ENCODE measurements around the gene ZBTB5. TPM values are rescaled to one million over a fixed set of nuclear protein-coding genes. Genes with fewer than 3 reads are reported as not detected.

ZBTB5 gene
- total RNA-seq, 4 donors from 2014 or later: 15.0 to 23.3 (median 20.5) TPM

- H3K9me3 ChIP-seq: no peaks in the 10 kb centered on the region
- TF ChIP-seq CTCF (IDR thresholded peaks at IDR 0.05) (no peak), POLR2A (IDR thresholded peaks at IDR 0.05) (no peak)
- H3K27me3 ChIP-seq: no peaks in the 10 kb centered on the region
- no peak for DNase-seq
- H3K4me1 ChIP-seq: peaks cover 13 to 69% (median 24%) of the 10 kb centered on the region in 3 donors
- WGBS, 2 donors: 71 to 91% methylated on average over 1 of the region's 1 CpG
- H3K4me3 ChIP-seq: no peak overlapping the region
- intact Hi-C loops (cut with DNase I): no loop called here
- H3K36me3 ChIP-seq: peaks cover 0 to 35% (median 0%) of the 10 kb centered on the region in 3 donors
- H3K27ac ChIP-seq: peak overlapping the region in 2 of 4 donors; percentile 64
Measured at GRCh38 chr9:37452611-37453010, 12.6 kb downstream of the ZBTB5 start.

GRCh38 chr9:37451628-37452027, 13.6 kb downstream of the ZBTB5 start:
- Histone ChIP-seq H3K9me3 (no peaks in the 10 kb centered on the region), H3K36me3 (peaks cover 0 to 35% (median 0%) of the 10 kb centered on the region in 3 donors), H3K27ac (peak overlapping the region in 2 of 4 donors; percentile 64), H3K4me1 (peaks cover 9 to 69% (median 20%) of the 10 kb centered on the region in 3 donors), H3K4me3 (no peak overlapping the region), H3K27me3 (no peaks in the 10 kb centered on the region)
- TF ChIP-seq POLR2A (IDR thresholded peaks at IDR 0.05) (no peak), CTCF (IDR thresholded peaks at IDR 0.05) (no peak)
- intact Hi-C loops (cut with DNase I): no loop called here
- 57 to 80% methylated on average over 3 of the region's 3 CpGs for WGBS, 2 donors
- DNase-seq: no peak

GRCh38 chr9:37449862-37450632, 15.2 kb downstream of the ZBTB5 start:
- H3K27ac ChIP-seq: no peak overlapping the region
- TF ChIP-seq CTCF (IDR thresholded peaks at IDR 0.05): no peak
- no peak for TF ChIP-seq POLR2A (IDR thresholded peaks at IDR 0.05)
- DNase-seq: no peak
- H3K9me3 ChIP-seq: no peaks in the 10 kb centered on the region
- H3K4me3 ChIP-seq: no peak overlapping the region
- peaks cover 3 to 55% (median 20%) of the 10 kb centered on the region in 3 donors for H3K4me1 ChIP-seq
- no peaks in the 10 kb centered on the region for H3K27me3 ChIP-seq
- intact Hi-C loops (cut with DNase I): no loop called here
- WGBS, 2 donors: 81 to 91% methylated on average over 12 of the region's 12 CpGs
- peaks cover 0 to 36% (median 0%) of the 10 kb centered on the region in 3 donors for H3K36me3 ChIP-seq

GRCh38 chr9:37447111-37447510, 18.1 kb downstream of the ZBTB5 start:
- Histone ChIP-seq H3K9me3 (no peaks in the 10 kb centered on the region), H3K27ac (no peak overlapping the region), H3K4me1 (peaks cover 0 to 41% (median 0%) of the 10 kb centered on the region in 3 donors), H3K4me3 (no peak overlapping the region), H3K36me3 (peaks cover 0 to 60% (median 5%) of the 10 kb centered on the region in 3 donors), H3K27me3 (no peaks in the 10 kb centered on the region)
- no peak for DNase-seq
- intact Hi-C loops (cut with DNase I): no loop called here
- no peak for TF ChIP-seq CTCF (IDR thresholded peaks at IDR 0.05)
- no peak for TF ChIP-seq POLR2A (IDR thresholded peaks at IDR 0.05)

- H3K4me1 ChIP-seq: peaks cover 0 to 34% (median 0%) of the 10 kb centered on the region in 3 donors
- no peak for DNase-seq
- H3K27ac ChIP-seq: no peak overlapping the region
- H3K9me3 ChIP-seq: no peaks in the 10 kb centered on the region
- H3K27me3 ChIP-seq: no peaks in the 10 kb centered on the region
- H3K4me3 ChIP-seq: no peak overlapping the region
- intact Hi-C loops (cut with DNase I): no loop called here
- H3K36me3 ChIP-seq: peaks cover 3 to 67% (median 12%) of the 10 kb centered on the region in 3 donors
- WGBS, 2 donors: 71 to 92% methylated on average over 1 to 3 of the region's 4 CpGs
- no peak for TF ChIP-seq POLR2A (IDR thresholded peaks at IDR 0.05)
- no peak for TF ChIP-seq CTCF (IDR thresholded peaks at IDR 0.05)
Measured at GRCh38 chr9:37446401-37446800, 18.8 kb downstream of the ZBTB5 start.
